WTC11 (cell line): ENCODE data around the gene TMEM205.
"Not testable (repeated sequence)": the region's sequence is repeated elsewhere in the genome, so short reads cannot be mapped to it uniquely, and the experiment has no call there.

ENCODE experiments used
- NR3C1 ChIP-seq: sonication (generic); formaldehyde crosslinking; conservative IDR thresholded peaks from 2 replicates; pipeline ENCODE4 v1.8.1; 2023; ENCODE audit warnings: low read depth, mild to moderate bottlenecking, missing genetic modification reagents
- ZBTB21 ChIP-seq: sonication (generic); formaldehyde crosslinking; IDR thresholded peaks from 2 replicates; pipeline ENCODE4 v1.8.1; 2023; ENCODE audit warnings: mild to moderate bottlenecking, missing genetic modification reagents, borderline replicate concordance
- TF ChIP-seq, protein P1 (sequence below): fragments of 200-600 bp; IDR thresholded peaks from 2 replicates; pipeline ENCODE4 v1.8.0; 2022; ENCODE audit warnings: antibody characterized with exemption

DNA sequence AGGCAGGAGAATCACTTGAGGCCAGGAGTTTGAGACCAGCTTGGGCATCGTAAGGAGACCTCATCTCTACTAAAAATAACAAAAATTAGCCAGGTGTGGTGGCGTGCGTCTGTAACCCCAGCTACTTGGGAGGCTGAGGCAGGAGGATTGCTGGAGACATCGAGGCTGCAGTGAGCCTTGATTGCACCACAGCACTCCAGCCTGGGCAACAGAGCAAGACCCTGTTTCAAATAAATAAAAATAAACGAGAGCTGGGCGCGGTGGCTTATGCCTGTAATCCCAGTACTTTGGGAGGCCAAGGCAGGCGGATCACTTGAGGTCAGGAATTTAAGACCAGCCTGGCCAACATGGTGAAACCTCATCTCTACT, 6.0 kb downstream of the TMEM205 start:
- TF ChIP-seq ZBTB21; NR3C1 (CRISPR knock-in tag): not testable (repeated sequence)
- TF ChIP-seq, protein P1, sequence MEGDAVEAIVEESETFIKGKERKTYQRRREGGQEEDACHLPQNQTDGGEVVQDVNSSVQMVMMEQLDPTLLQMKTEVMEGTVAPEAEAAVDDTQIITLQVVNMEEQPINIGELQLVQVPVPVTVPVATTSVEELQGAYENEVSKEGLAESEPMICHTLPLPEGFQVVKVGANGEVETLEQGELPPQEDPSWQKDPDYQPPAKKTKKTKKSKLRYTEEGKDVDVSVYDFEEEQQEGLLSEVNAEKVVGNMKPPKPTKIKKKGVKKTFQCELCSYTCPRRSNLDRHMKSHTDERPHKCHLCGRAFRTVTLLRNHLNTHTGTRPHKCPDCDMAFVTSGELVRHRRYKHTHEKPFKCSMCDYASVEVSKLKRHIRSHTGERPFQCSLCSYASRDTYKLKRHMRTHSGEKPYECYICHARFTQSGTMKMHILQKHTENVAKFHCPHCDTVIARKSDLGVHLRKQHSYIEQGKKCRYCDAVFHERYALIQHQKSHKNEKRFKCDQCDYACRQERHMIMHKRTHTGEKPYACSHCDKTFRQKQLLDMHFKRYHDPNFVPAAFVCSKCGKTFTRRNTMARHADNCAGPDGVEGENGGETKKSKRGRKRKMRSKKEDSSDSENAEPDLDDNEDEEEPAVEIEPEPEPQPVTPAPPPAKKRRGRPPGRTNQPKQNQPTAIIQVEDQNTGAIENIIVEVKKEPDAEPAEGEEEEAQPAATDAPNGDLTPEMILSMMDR = not testable (repeated sequence)
